ENCODE data around the gene ZNF521. TPM values are rescaled to one million over a fixed set of nuclear protein-coding genes. Genes with fewer than 3 reads are reported as not detected.

The ZNF521 gene
- total RNA-seq, 1 donor from 2014 or later, result 48.0 TPM

DNA sequence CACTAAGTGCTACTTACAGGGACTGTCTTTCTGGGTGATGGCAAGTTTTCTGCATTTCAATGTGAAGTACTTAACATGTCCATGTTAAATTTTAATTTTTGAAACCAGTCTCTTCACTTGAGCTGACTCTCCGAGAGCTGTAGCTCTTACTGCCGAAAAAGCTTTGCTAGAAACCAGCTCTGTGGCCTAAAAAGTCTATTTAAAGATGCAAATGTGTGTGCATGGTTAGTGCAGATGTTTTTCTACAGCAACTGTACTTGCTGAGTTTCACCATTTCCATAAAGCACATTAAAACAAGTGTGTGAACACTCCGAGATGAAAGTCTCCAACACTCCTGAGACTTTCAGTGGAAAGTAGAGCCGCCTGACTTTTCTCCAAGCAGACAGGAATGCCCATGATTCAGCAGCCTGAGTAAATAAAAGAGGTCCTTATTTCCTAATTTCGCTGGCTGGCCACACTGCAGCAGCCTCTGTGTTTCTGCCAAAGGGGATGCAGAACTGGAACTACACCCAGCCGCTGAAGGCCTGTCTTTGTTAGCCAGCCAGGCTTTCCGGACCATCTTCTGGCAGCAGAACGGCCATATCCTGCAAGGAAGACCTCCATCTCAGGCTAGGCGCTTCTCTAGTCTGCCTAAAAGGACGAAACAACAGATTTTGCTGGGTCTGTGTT lies 121.2 kb downstream of the ZNF521 start:
- H3K27ac Mint-ChIP-seq (ENCODE audit: unreplicated experiment), result peak overlapping the region; percentile 6
- FAIRE-seq (no peak), DNase-seq (ENCODE audit: low read depth) (peak; percentile 85)
- Histone ChIP-seq H3K27ac (ENCODE audit: low read depth, low read length) (peak overlapping the region; percentile 51), H3K4me1 (ENCODE audit: insufficient read depth, low read length) (peaks cover 13% of the 10 kb centered on the region), H3K36me3 (ENCODE audit: insufficient read depth, low read length) (no peaks in the 10 kb centered on the region), H3K4me3 (ENCODE audit: insufficient read depth, low read depth, low read length) (peak overlapping the region; percentile 22), H3K9me3 (ENCODE audit: insufficient read depth, low read depth, low read length) (no peaks in the 10 kb centered on the region), H4K20me1 (ENCODE audit: insufficient read depth, low read length) (no peaks in the 10 kb centered on the region), H3K79me2 (ENCODE audit: insufficient read depth, low read length) (no peaks in the 10 kb centered on the region), H2AFZ (ENCODE audit: low read depth, low read length) (peak overlapping the region; percentile 62), H3K27me3 (ENCODE audit: insufficient read depth, low read length) (no peaks in the 10 kb centered on the region), H3K4me2 (ENCODE audit: low read length) (peak overlapping the region; percentile 78), H3K9ac (ENCODE audit: low read length) (peak overlapping the region; percentile 35)
- H3K4me3 Mint-ChIP-seq (ENCODE audit: unreplicated experiment), result no peak overlapping the region
- H3K36me3 Mint-ChIP-seq (ENCODE audit: low read depth, unreplicated experiment), result peaks cover 12% of the 10 kb centered on the region
- no peaks in the 10 kb centered on the region for H3K27me3 Mint-ChIP-seq (ENCODE audit: low read depth, unreplicated experiment)
- H3K9me3 Mint-ChIP-seq (ENCODE audit: unreplicated experiment), result no peaks in the 10 kb centered on the region
- TF ChIP-seq, protein P1, sequence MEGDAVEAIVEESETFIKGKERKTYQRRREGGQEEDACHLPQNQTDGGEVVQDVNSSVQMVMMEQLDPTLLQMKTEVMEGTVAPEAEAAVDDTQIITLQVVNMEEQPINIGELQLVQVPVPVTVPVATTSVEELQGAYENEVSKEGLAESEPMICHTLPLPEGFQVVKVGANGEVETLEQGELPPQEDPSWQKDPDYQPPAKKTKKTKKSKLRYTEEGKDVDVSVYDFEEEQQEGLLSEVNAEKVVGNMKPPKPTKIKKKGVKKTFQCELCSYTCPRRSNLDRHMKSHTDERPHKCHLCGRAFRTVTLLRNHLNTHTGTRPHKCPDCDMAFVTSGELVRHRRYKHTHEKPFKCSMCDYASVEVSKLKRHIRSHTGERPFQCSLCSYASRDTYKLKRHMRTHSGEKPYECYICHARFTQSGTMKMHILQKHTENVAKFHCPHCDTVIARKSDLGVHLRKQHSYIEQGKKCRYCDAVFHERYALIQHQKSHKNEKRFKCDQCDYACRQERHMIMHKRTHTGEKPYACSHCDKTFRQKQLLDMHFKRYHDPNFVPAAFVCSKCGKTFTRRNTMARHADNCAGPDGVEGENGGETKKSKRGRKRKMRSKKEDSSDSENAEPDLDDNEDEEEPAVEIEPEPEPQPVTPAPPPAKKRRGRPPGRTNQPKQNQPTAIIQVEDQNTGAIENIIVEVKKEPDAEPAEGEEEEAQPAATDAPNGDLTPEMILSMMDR (IDR thresholded peaks at IDR 0.05; ENCODE audit: insufficient read depth, low read depth, low read length), result no peak
- no peak for TF ChIP-seq EZH2 (IDR thresholded peaks at IDR 0.05; ENCODE audit: insufficient read depth, low read length)
- peaks cover 23% of the 10 kb centered on the region for H3K4me1 Mint-ChIP-seq (ENCODE audit: low read depth, unreplicated experiment)

DNA sequence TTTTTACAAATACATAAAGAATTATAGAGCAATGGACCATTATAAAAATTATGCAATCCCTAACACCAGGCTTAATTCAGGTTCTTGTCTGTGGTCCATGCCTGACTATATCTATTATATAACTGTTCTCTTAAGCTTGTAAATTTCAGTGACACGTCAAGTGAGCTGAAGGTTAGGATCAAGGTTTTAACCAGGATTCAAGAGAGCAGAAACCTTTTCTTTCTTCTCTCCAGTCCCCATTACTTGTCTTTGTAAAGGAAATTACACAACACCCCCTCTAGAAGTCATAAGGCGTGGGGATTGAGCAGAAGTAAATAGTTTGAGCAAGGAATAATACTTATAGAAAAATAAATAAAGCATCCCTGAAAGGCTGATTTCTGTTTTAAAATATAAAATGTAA lies 122.0 kb downstream of the ZNF521 start:
- TF ChIP-seq, protein P1 (IDR thresholded peaks at IDR 0.05; ENCODE audit: insufficient read depth, low read depth, low read length), result no peak
- no peak for TF ChIP-seq EZH2 (IDR thresholded peaks at IDR 0.05; ENCODE audit: insufficient read depth, low read length)
- H3K36me3 ChIP-seq (ENCODE audit: insufficient read depth, low read length), result no peaks in the 10 kb centered on the region
- H3K27me3 Mint-ChIP-seq (ENCODE audit: low read depth, unreplicated experiment), result no peaks in the 10 kb centered on the region
- no peaks in the 10 kb centered on the region for H4K20me1 ChIP-seq (ENCODE audit: insufficient read depth, low read length)
- H3K4me1 Mint-ChIP-seq (ENCODE audit: low read depth, unreplicated experiment), result peaks cover 23% of the 10 kb centered on the region
- no peak for DNase-seq (ENCODE audit: low read depth)
- no peaks in the 10 kb centered on the region for H3K9me3 ChIP-seq (ENCODE audit: insufficient read depth, low read depth, low read length)
- H3K9me3 Mint-ChIP-seq (ENCODE audit: unreplicated experiment), result no peaks in the 10 kb centered on the region
- no peak overlapping the region for H3K4me3 Mint-ChIP-seq (ENCODE audit: unreplicated experiment)
- H3K27me3 ChIP-seq (ENCODE audit: insufficient read depth, low read length), result no peaks in the 10 kb centered on the region
- no peak overlapping the region for H3K4me3 ChIP-seq (ENCODE audit: insufficient read depth, low read depth, low read length)
- H3K4me1 ChIP-seq (ENCODE audit: insufficient read depth, low read length), result peaks cover 13% of the 10 kb centered on the region
- no peak overlapping the region for H2AFZ ChIP-seq (ENCODE audit: low read depth, low read length)
- no peak overlapping the region for H3K4me2 ChIP-seq (ENCODE audit: low read length)
- H3K27ac ChIP-seq (ENCODE audit: low read depth, low read length), result no peak overlapping the region
- no peak for FAIRE-seq
- peaks cover 20% of the 10 kb centered on the region for H3K36me3 Mint-ChIP-seq (ENCODE audit: low read depth, unreplicated experiment)
- no peak overlapping the region for H3K9ac ChIP-seq (ENCODE audit: low read length)
- no peak overlapping the region for H3K27ac Mint-ChIP-seq (ENCODE audit: unreplicated experiment)
- no peaks in the 10 kb centered on the region for H3K79me2 ChIP-seq (ENCODE audit: insufficient read depth, low read length)

DNA sequence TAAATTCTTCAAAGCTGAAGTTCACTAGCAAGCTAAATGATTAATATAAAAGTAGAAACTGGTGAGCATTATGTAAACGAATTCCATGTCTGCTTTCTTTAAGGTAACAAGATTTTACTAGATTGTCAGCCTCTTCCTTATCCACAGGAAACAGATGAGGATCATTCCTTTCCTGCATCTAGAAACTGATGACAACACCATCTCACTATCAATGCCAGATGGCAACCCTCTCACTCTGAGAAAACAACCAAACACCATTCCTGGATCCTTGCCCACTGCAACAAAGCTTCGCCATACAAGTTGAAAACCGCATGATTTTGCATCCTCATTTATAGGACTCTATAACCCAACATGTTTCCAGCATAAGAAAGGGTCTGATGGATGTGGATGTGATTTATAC lies 122.9 kb downstream of the ZNF521 start:
- peaks cover 24% of the 10 kb centered on the region for H3K36me3 Mint-ChIP-seq (ENCODE audit: low read depth, unreplicated experiment)
- Histone ChIP-seq H2AFZ (ENCODE audit: low read depth, low read length) (no peak overlapping the region), H3K4me3 (ENCODE audit: insufficient read depth, low read depth, low read length) (no peak overlapping the region), H3K9me3 (ENCODE audit: insufficient read depth, low read depth, low read length) (no peaks in the 10 kb centered on the region), H3K27ac (ENCODE audit: low read depth, low read length) (no peak overlapping the region), H3K27me3 (ENCODE audit: insufficient read depth, low read length) (no peaks in the 10 kb centered on the region), H3K36me3 (ENCODE audit: insufficient read depth, low read length) (no peaks in the 10 kb centered on the region), H3K79me2 (ENCODE audit: insufficient read depth, low read length) (no peaks in the 10 kb centered on the region), H3K4me1 (ENCODE audit: insufficient read depth, low read length) (peaks cover 13% of the 10 kb centered on the region), H3K9ac (ENCODE audit: low read length) (no peak overlapping the region), H4K20me1 (ENCODE audit: insufficient read depth, low read length) (no peaks in the 10 kb centered on the region), H3K4me2 (ENCODE audit: low read length) (peak overlapping the region; percentile 21)
- FAIRE-seq (peak; percentile 72), DNase-seq (ENCODE audit: low read depth) (peak; percentile 68)
- H3K4me1 Mint-ChIP-seq (ENCODE audit: low read depth, unreplicated experiment), result peaks cover 20% of the 10 kb centered on the region
- no peaks in the 10 kb centered on the region for H3K9me3 Mint-ChIP-seq (ENCODE audit: unreplicated experiment)
- no peak overlapping the region for H3K27ac Mint-ChIP-seq (ENCODE audit: unreplicated experiment)
- TF ChIP-seq, protein P1 (IDR thresholded peaks at IDR 0.05; ENCODE audit: insufficient read depth, low read depth, low read length), result no peak
- TF ChIP-seq EZH2 (IDR thresholded peaks at IDR 0.05; ENCODE audit: insufficient read depth, low read length), result no peak
- no peaks in the 10 kb centered on the region for H3K27me3 Mint-ChIP-seq (ENCODE audit: low read depth, unreplicated experiment)
- no peak overlapping the region for H3K4me3 Mint-ChIP-seq (ENCODE audit: unreplicated experiment)
